SIG-M5 treated with dmso at 0.1 percent for 504 hours (cell line): ENCODE results near the gene FKBP1B.
"Not testable (repeated sequence)": the region's sequence is repeated elsewhere in the genome, so short reads cannot be mapped to it uniquely, and the experiment has no call there.

Experiments
- DNase-seq: peaks from one replicate; lab custom pipeline; 2025; ENCODE audit not compliant: unreplicated experiment; lab: John Stamatoyannopoulos, UW

The FKBP1B gene

GRCh38 chr2:24022324-24022974, 27.1 kb upstream of the FKBP1B start:
- no peak for DNase-seq

GRCh38 chr2:24022975-24023575, 26.5 kb upstream of the FKBP1B start:
- no peak for DNase-seq

GRCh38 chr2:24024018-24024417, 25.5 kb upstream of the FKBP1B start:
- DNase-seq: no peak

- DNase-seq: no peak
Observed at GRCh38 chr2:24024996-24025663, 24.4 kb upstream of the FKBP1B start.

- no peak for DNase-seq
Observed at GRCh38 chr2:24026233-24026632, 23.3 kb upstream of the FKBP1B start.

- no peak for DNase-seq
Observed at GRCh38 chr2:24038786-24039499, 10.6 kb upstream of the FKBP1B start.

DNA sequence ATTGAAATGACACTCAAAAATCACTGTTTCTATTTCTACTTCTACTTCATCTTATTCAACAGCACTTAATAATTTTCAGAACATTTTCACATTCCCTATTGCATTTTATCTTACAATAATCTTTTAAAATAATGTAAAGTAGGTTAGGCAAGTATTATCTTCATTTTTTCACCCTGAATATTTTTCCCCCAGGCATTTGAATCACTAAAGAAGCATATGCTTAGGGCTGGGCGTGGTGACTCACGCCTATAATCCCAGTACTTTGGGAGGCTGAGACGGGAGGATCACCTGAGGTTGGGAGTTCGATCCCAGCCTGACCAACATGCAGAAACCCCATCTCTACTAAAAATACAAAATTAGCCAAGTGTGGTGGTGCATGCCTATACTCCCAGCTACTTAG, 9.0 kb upstream of the FKBP1B start:
- no peak for DNase-seq

DNA sequence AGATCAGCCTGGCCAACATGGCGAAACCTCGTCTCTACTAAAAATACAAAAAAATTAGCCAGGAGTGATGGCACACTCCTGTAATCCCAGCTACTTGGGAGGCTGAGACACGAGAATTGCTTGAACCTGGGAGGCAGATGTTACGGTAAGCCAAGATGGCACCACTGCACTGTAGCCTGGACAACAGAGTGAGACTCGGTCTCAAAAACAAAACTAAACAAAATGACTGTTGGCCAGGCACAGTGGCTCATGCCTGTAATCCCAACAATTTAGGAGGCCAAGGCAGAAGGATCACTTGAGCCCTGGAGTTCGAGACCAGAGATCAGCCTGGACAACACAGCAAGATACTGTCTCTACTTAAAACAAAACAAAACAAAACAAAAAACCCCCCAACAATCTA, 6.4 kb upstream of the FKBP1B start:
- DNase-seq: not testable (repeated sequence)

DNA sequence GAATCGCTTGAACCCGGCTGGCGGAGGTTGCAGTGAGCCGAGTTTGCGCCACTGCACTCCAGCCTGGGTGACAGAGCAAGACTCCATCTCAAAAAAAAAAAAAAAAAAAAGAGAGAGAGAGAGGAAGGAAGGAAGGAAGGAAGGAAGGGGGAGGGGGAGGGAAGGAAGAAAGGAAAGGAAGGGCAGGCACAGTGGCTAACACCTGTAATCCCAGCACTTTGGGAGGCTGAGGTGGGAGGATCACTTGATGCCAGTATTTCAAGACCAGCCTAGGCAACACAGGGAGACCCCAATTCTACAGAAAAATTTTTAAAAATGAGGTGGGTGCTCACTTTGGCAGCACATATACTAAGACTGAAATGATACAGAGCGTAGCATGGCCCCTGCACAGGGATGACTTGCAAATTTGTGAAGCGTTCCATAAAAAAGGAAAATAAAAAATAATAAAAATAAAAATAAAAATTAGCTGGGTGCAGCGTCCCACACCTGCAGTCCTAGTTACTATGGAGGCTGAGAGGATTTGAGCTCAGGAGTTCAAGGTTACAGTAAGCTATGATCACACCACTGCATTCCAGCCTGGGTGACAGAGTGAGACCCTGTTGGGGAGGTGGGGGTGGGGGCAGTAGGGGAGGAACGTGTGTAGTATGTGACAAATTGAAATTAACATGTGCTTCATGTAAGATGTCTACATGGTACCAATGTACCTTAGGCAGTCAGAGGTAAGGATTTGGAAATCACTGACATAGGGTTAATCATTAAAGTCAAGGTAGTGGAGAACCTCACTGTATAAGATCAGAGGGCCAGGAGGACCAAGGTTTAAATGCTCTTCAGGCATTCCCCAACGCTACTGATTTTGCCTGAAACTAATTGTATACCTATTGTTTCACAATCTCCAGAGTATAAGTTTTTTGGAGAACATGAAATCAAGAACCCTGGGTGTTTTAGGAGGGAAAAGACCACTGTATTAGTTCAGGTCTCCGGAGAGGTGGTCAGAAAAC, 3.7 kb upstream of the FKBP1B start:
- DNase-seq: no peak

GRCh38 chr2:24046599-24046929, 3.0 kb upstream of the FKBP1B start:
- DNase-seq: no peak

- peak; percentile 100 for DNase-seq
Observed at GRCh38 chr2:24046930-24047702, 2.4 kb upstream of the FKBP1B start, which contains the start of gene WDCP. TSS of gene WDCP (minus strand) at chr2:24047391. CDS start at chr2:24039494, 7,897 bp downstream.

DNA sequence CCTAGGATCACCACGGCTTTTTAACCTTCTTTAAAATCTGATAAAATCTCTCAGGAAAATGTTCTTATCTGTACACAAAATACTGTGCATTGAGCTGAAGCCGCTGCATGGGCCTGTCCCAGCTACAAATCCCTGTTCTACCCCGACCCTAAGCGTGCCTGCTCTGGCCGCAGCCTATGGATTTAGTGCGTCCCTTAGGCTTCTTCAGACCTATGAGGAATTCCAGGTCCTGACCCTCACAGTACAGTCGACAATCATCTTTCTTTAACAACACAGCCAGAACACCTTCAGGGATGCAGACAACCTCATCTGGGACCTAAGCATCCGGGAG, 1.9 kb upstream of the FKBP1B start:
- no peak for DNase-seq

DNA sequence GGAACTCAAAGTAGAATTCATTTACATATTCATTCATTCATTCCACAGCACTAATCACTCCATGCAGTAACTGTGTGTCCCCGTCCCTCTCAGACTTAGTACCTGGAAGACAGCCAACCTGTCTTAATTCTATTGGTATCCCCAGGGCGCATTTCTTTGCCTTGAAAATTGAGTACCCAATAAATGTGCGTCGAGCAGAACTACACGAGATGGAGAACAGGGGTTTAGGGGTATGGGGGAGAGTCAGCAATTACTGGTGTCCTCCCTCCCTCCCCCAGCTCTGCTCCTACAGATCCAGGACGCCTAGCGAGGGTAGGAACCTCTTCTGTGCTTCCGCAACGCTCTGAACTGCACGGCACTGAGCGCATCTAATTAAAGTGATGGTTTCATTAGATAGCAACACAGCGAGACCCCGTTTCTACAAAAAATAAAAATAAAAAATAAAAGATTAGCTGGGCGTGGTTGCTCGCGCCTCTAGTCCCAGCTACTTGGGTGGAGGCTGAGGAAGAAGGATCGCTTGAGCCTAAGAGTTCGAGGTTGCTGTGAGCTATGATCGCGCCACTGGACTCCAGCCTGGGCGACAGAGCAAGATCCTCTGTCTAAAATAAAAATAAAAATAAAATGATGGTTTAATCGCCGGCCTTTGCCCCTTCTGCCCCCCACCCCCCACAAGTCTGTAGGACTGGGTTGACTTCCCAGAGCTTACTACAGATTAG, 614 bp upstream of the FKBP1B start:
- DNase-seq: no peak

- no peak for DNase-seq
Observed at GRCh38 chr2:24050041-24050979, 769 bp downstream of the FKBP1B start.

- DNase-seq: no peak
Observed at GRCh38 chr2:24051833-24052232, 2.3 kb downstream of the FKBP1B start.

DNA sequence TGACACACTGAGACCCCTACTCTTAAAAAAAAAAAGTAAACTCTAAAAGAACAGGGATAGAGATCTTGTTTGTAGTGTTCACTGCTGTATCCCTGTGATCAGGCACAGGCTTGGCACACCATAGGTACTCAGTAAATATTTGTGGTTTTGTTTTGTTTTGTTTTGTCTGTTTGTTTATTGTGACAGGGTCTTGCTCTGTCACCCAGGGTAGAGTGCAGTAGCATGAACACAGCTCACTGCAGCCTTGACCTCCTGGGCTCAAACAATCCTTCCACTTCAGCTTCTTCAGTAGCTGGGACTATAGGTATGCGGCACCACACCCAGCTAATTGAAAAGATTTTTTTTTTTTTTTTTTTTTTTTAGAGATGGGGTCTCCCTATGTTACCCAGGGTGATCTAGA, 3.4 kb downstream of the FKBP1B start:
- no peak for DNase-seq

- DNase-seq: no peak
Observed at GRCh38 chr2:24054366-24055010, 4.9 kb downstream of the FKBP1B start.

GRCh38 chr2:24055750-24056149, 6.2 kb downstream of the FKBP1B start:
- no peak for DNase-seq
